Lower leg skin (tissue), 4 donors: Measurements from ENCODE around the gene SPRR2G. TPM values are rescaled to one million over a fixed set of nuclear protein-coding genes. Genes with fewer than 3 reads are reported as not detected.

Source experiments
- DNase-seq, 2 donors: peaks; one replicate each; pipeline ENCODE4 v3.0.0-alpha.2; 2019; ENCODE audit warnings: low spot score in 2 of 2
- H3K4me3 ChIP-seq: fragments of 200-600 bp; sonication (generic); 2 replicates; pipeline ENCODE4 v1.5.1; 2017; ENCODE audit warnings: mild to moderate bottlenecking, low read depth; ENCODE audit not compliant: poor library complexity, severe bottlenecking
- POLR2A ChIP-seq, 2 donors: fragments of 450-650 bp; IDR thresholded peaks; one replicate each; pipeline ENCODE4 v1.6.1; 2016 to 2017; ENCODE audit warnings: antibody characterized with exemption in 2 of 2, mild to moderate bottlenecking in 1 of 2, moderate library complexity in 1 of 2
- WGBS, 2 donors: methylation state at CpG; one replicate each; pipeline ENCODE4 v1.1.5; 2018; 5-methylcytosine and 5-hydroxymethylcytosine counted together
- intact Hi-C: fragments of 100-400 bp; cut with DNase I; formaldehyde crosslinking; loops from one replicate; pipeline ENCODE4 v1.15.0; 2023; ENCODE audit warnings: low total_unique reads
- total RNA-seq, 4 donors: library from RNA; depleted of rRNA; stranded (reverse); fragments of >200 nt; gene quantifications; one replicate each; pipeline ENCODE4 v1.1.0, GENCODE V29; 2016
- TF ChIP-seq, protein P1 (sequence below), 3 donors: fragments of 450-650 bp; IDR thresholded peaks; one replicate each; pipeline ENCODE4 v1.5.1; 2016; ENCODE audit warnings: antibody characterized with exemption in 3 of 3, mild to moderate bottlenecking in 3 of 3, moderate library complexity in 2 of 3

Gene SPRR2G
- total RNA-seq, 4 donors from 2014 or later, result 58.1 to 175 (median 92.7) TPM

DNA sequence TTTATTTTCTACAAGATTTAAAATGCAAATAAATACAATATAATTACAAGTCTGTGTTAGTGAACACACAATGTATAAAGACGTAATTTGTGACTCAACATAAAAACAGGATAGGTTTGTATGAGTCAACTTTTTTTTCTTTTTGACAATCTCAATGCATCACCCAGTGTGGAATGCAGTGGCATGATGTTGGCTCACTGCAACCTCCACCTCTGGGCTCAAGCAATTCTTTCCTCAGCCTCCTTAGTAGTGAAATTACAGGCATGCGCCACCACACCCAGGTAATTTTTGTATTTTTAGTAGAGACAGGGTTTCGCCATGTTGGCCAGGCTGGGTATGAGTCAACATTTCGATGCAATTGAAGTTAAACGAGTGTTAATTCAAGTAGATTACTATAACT, 50.4 kb downstream of the SPRR2G start:
- H3K4me3 ChIP-seq, result no peak overlapping the region
- intact Hi-C loops, result no loop called here
- DNase-seq, result no peak
- TF ChIP-seq POLR2A (IDR thresholded peaks at IDR 0.05), result no peak
- TF ChIP-seq, protein P1, sequence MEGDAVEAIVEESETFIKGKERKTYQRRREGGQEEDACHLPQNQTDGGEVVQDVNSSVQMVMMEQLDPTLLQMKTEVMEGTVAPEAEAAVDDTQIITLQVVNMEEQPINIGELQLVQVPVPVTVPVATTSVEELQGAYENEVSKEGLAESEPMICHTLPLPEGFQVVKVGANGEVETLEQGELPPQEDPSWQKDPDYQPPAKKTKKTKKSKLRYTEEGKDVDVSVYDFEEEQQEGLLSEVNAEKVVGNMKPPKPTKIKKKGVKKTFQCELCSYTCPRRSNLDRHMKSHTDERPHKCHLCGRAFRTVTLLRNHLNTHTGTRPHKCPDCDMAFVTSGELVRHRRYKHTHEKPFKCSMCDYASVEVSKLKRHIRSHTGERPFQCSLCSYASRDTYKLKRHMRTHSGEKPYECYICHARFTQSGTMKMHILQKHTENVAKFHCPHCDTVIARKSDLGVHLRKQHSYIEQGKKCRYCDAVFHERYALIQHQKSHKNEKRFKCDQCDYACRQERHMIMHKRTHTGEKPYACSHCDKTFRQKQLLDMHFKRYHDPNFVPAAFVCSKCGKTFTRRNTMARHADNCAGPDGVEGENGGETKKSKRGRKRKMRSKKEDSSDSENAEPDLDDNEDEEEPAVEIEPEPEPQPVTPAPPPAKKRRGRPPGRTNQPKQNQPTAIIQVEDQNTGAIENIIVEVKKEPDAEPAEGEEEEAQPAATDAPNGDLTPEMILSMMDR (IDR thresholded peaks at IDR 0.05), result no peak
- WGBS, 2 donors, result 54 to 60% methylated on average over 5 of the region's 5 CpGs

Other genes with a start within 250 kb of the SPRR2G start
- 100 to 1,000 TPM; 162 to 322 (median 207) TPM for gene IVL, start 242.3 kb downstream of the SPRR2G start, total RNA-seq
- gene SPRR5, start 203.7 kb downstream of the SPRR2G start, total RNA-seq, result 100 to 1,000 TPM in 1 of 4 donors, 10 to 100 TPM in 3; 41.5 to 137 (median 78.1) TPM
- 100 to 1,000 TPM in 2 of 4 donors, 10 to 100 TPM in 1, 1 to 10 TPM in 1; 4.0 to 142 (median 77.2) TPM for gene SPRR4, start 180.2 kb downstream of the SPRR2G start, total RNA-seq
- gene SPRR1A, start 166.8 kb downstream of the SPRR2G start, total RNA-seq, result not detected
- gene SPRR3, start 149.1 kb downstream of the SPRR2G start, total RNA-seq, result not detected
- gene SPRR1B, start 119.7 kb downstream of the SPRR2G start, total RNA-seq, result 100 to 1,000 TPM in 2 of 4 donors, 10 to 100 TPM in 2; 42.6 to 213 (median 128) TPM
- 100 to 1,000 TPM in 1 of 4 donors, 10 to 100 TPM in 1, 1 to 10 TPM in 2; 1.1 to 148 (median 20.6) TPM for gene SPRR2D, start 109.8 kb downstream of the SPRR2G start, total RNA-seq
- under 1 TPM in 1 of 4 donors, not detected in 3; 0.71 TPM for gene SPRR2A, start 93.4 kb downstream of the SPRR2G start, total RNA-seq
- 10 to 100 TPM in 1 of 4 donors, 1 to 10 TPM in 1, not detected in 2; 1.7 to 13.6 TPM for gene SPRR2B, start 79.3 kb downstream of the SPRR2G start, total RNA-seq
- gene SPRR2E, start 56.4 kb downstream of the SPRR2G start, total RNA-seq, result 100 to 1,000 TPM; 149 to 650 (median 233) TPM
- under 1 TPM in 1 of 4 donors, not detected in 3; 0.64 TPM for gene SPRR2F, start 37.4 kb downstream of the SPRR2G start, total RNA-seq
- gene LELP1, start 52.5 kb upstream of the SPRR2G start, total RNA-seq, result not detected
- 10 to 100 TPM in 1 of 4 donors, 1 to 10 TPM in 1, under 1 TPM in 2; 0.34 to 46.0 (median 0.91) TPM for gene PRR9, start 66.7 kb upstream of the SPRR2G start, total RNA-seq
- gene LORICRIN, start 108.8 kb upstream of the SPRR2G start, total RNA-seq, result 100 to 1,000 TPM; 434 to 831 (median 725) TPM
- 10 to 100 TPM; 33.1 to 66.1 (median 60.3) TPM for gene PGLYRP3, start 162.1 kb upstream of the SPRR2G start, total RNA-seq
- gene PGLYRP4, start 198.0 kb upstream of the SPRR2G start, total RNA-seq, result 10 to 100 TPM; 10.2 to 36.1 (median 18.7) TPM
- gene S100A9, start 207.0 kb upstream of the SPRR2G start, total RNA-seq, result 10 to 100 TPM; 21.6 to 53.2 (median 31.3) TPM
- 1 to 10 TPM in 1 of 4 donors, not detected in 3; 2.0 TPM for gene S100A12, start 224.7 kb upstream of the SPRR2G start, total RNA-seq
- gene S100A8, start 240.2 kb upstream of the SPRR2G start, total RNA-seq, result 10 to 100 TPM in 1 of 4 donors, 1 to 10 TPM in 3; 1.3 to 14.3 (median 6.0) TPM